GM10248 (cell line): ENCODE measurements around the gene SLC25A21.
"Not testable (repeated sequence)": the region's sequence is repeated elsewhere in the genome, so short reads cannot be mapped to it uniquely, and the experiment has no call there.

Experiments
- CTCF ChIA-PET: fragments of 300-600 bp; sonication (Branson Sonifier 250); formaldehyde crosslinking; extraction: SDS; loops from one replicate; lab custom pipeline; 2021; ENCODE audit warnings: antibody characterized with exemption; lab: Yijun Ruan, JAX
- POLR2A ChIA-PET: fragments of 350-650 bp; sonication (Branson Sonifier 250); formaldehyde crosslinking; extraction: SDS; loops from one replicate; lab custom pipeline; 2020; ENCODE audit warnings: antibody characterized with exemption; lab: Yijun Ruan, JAX
- DNase-seq: peaks from one replicate; pipeline ENCODE4 v3.0.0; 2012; ENCODE audit errors: extremely low spot score
- TF ChIP-seq, protein P1 (sequence below): IDR thresholded peaks from 2 replicates; pipeline ENCODE4 v1.5.1; 2012; ENCODE audit warnings: mild to moderate bottlenecking, low read depth; ENCODE audit errors: extremely low read depth, missing control alignments, control extremely low read depth

Gene SLC25A21

DNA sequence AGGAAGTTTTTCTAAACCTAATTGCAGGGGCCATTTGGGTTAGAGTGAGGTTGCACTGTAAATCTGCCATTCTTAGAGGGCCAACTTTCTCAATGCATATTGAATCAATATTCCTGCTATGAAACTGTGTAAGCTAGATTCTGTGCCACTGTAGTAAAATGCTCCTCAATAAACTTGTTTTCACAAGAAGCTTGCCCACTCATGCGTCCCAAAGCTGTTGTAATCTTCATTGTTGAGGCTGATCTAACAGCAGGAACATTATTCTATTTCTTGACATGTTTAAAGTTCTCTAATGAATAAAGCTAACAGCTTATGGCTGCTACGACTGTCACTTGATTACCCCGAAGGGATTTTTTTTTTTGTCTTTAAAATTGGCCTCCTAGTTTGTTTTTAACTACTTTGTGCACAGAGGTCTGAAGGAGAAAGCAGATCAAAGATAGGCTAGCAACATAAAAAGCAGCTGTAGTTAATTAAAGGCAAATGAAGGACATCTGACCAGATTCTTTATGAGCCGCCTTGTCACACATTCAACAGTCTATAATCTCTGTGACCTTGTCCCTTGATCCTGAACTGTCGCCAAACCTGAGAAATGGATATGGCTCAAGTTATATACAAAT lies 267.0 kb downstream of the SLC25A21 start:
- POLR2A ChIA-PET = no interaction called here
- TF ChIP-seq, protein P1, sequence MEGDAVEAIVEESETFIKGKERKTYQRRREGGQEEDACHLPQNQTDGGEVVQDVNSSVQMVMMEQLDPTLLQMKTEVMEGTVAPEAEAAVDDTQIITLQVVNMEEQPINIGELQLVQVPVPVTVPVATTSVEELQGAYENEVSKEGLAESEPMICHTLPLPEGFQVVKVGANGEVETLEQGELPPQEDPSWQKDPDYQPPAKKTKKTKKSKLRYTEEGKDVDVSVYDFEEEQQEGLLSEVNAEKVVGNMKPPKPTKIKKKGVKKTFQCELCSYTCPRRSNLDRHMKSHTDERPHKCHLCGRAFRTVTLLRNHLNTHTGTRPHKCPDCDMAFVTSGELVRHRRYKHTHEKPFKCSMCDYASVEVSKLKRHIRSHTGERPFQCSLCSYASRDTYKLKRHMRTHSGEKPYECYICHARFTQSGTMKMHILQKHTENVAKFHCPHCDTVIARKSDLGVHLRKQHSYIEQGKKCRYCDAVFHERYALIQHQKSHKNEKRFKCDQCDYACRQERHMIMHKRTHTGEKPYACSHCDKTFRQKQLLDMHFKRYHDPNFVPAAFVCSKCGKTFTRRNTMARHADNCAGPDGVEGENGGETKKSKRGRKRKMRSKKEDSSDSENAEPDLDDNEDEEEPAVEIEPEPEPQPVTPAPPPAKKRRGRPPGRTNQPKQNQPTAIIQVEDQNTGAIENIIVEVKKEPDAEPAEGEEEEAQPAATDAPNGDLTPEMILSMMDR = no peak
- CTCF ChIA-PET = no interaction called here
- DNase-seq = no peak

DNA sequence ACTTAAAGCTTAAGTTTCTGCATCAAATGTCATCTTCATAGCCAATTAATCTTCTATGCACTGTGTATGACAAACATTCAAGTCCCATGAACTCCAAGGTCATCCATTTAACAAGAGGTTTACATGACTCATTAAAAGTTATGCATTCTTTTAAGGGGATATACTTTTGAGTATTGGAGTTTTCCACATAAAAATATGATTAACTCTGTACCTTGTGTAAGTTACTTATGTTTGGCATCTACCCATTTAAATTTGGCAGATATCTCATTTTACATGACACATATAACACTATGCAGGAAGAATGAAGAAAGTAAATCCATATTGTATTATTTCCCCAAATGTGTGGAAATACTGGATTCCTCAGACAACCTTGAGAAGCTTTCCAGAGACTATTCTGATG lies 270.5 kb downstream of the SLC25A21 start:
- DNase-seq = no peak
- TF ChIP-seq, protein P1 = no peak
- CTCF ChIA-PET = no interaction called here
- POLR2A ChIA-PET = no interaction called here

DNA sequence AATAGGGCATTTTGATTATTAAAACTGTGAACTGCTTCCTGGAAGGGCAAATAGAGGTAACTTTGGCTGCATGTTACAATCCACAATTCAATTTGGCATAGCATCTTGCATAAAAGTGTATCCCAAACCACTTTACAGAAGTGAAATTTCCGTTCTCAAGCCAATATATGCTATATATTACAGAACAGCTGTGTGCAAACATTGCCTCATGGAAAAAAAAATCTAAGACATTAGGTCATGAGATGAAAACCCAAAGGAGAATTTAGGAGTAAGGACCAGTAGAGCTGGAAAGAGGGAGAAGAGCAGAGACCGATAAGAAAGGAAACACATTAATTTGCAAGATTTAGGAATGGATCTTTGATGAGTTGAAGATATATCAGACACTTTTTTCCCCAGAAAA lies 271.6 kb downstream of the SLC25A21 start:
- DNase-seq = no peak
- CTCF ChIA-PET = no interaction called here
- POLR2A ChIA-PET = no interaction called here
- TF ChIP-seq, protein P1 = no peak

DNA sequence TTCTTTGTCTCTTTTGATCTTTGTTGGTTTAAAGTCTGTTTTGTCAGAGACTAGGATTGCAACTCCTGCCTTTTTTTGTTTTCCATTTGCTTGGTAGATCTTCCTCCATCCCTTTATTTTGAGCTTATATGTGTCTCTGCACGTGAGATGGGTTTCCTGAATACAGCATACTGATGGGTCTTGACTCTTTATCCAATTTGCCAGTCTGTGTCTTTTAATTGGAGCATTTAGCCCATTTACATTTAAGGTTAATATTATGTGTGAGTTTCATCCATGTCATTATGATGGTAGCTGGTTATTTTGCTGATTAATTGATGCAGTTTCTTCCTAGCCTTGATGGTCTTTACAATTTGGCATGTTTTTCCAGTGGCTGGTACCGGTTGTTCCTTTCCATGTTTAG lies 276.1 kb downstream of the SLC25A21 start:
- DNase-seq, POLR2A ChIA-PET: not testable (repeated sequence)
- CTCF ChIA-PET = interaction anchor here (1.4 kb wide), 1 partner anchor 17 kb away, joined by 3 read pairs; no protein-coding TSS in a partner anchor

DNA sequence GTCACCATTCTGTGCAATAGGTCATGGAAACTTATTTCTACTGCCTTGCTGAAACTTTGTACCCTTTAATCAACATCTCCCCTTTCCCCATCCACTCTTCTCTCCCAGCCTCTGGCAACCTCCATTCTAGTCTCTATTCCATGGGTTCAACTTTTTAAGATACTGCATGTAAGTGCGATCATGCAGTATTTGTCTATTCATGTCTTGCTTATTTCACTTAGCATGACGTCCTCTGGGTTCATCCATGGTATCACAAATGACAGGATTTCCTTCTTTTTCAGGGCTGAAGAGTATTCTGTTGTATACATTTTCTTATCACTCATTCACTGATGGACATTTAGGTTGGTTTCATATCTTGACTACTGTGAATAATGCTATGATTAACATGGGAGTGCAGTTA lies 288.4 kb downstream of the SLC25A21 start:
- ChIA-PET CTCF (no interaction called here), POLR2A (no interaction called here)
- no peak for DNase-seq
- TF ChIP-seq, protein P1 = no peak

DNA sequence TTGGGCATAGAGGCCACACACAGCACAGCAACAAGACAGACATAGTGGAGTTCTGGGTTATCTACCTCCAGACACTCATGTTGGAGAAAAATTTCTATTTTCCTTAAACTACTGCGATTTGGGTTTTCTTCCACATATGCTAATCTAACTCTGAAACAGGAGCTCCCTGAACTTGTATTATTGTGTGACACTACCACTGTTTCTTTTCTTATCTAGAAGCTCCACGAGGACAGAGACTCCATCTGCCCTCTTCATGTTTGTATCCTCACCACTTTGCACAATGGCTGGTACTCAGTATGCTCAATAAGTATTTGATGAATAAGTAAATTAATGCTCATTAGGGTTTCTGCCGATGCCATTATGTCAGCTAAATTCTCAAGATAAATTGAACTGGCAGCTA lies 292.1 kb downstream of the SLC25A21 start:
- TF ChIP-seq, protein P1 = no peak
- ChIA-PET POLR2A (no interaction called here), CTCF (interaction anchor here (0.8 kb wide), 1 partner anchor 30 kb away, joined by 3 read pairs; no protein-coding TSS in a partner anchor)
- DNase-seq = no peak

DNA sequence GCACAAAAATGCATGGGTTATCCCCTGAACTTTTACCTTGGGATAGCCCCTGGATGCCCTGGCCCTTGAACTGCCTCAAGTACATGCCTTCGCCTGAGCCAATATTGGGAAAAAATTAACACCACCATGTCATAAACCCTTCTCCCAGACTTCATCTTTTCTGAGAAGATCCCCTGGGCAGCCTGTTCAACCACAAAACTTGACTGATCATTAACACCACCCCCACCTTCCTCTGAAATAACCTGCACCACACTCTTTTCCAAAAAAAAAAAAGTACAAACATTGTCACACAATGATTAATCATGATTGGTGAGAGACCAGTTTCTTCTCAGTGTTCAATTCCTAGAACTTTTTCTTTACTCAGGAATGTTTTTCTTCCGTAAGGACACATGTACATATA lies 292.8 kb downstream of the SLC25A21 start:
- TF ChIP-seq, protein P1 = no peak
- DNase-seq = no peak
- ChIA-PET CTCF (interaction anchor here (0.8 kb wide), 1 partner anchor 29 kb away, joined by 3 read pairs; no protein-coding TSS in a partner anchor), POLR2A (no interaction called here)
